ENCODE measurements around the gene GALNT10. TPM values are rescaled to one million over a fixed set of nuclear protein-coding genes. Genes with fewer than 3 reads are reported as not detected.

GALNT10 gene
- total RNA-seq, result 10 to 100 TPM; 11.5 to 19.5 TPM

DNA sequence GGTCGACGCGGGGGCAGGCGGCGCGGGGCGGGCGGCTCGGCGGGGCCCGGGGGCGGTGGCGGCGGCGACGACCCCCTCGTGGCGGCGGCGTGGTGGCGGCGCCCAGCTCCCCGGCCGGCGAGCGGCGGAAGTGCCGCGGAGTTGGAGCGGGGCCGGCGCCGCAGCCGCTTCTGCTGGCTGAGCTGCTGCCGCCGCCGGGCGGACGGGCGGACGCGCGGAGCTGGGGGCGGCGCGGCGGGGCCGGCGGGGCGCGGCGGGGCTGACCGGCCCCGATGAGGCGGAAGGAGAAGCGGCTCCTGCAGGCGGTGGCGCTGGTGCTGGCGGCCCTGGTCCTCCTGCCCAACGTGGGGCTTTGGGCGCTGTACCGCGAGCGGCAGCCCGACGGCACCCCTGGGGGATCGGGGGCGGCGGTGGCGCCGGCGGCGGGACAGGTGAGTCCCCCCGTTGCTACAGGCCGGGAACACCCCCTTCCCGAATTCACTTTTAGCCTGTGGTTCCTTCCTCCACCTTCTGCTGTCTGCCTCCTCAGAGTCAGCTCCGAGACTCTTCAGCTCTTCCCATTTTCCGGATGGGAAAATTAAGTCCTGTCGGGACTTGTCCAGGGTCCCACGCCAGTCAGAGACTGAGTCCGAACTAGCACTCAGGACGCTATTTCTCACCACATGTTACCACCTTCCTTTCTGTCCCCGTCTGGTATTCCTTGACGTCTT is at the start of gene GALNT10:
Gene GALNT10 (plus strand): TSS at position 139 of the 710 bp plus-strand sequence. CDS start 134 bp downstream, at position 273.
- Histone ChIP-seq H3K36me3 (replicated peaks in 1 of 2; ENCODE audit: insufficient read depth in 1 of 2, low read depth in 2 of 2) (no peaks in the 10 kb centered on the region), H3K27me3 (no peaks in the 10 kb centered on the region), H3K4me3 (peak within 1 kb of the TSS; percentile 79 to 84), H3K27ac (peak within 1 kb of the TSS; percentile 67 to 78 (median 76)), H3K4me1 (peaks cover 29% of the 10 kb centered on the region), H3K9me3 (no peaks in the 10 kb centered on the region)
- peak; percentile 69 to 77 (median 72) for DNase-seq
- intact Hi-C loops (cut with DNase I), result no loop called here
- 1 to 4% methylated on average over 15 to 74 of the region's 84 CpGs for WGBS, 2 donors
- no peak for TF ChIP-seq POLR2A (IDR thresholded peaks at IDR 0.05)
- TF ChIP-seq, protein P1, sequence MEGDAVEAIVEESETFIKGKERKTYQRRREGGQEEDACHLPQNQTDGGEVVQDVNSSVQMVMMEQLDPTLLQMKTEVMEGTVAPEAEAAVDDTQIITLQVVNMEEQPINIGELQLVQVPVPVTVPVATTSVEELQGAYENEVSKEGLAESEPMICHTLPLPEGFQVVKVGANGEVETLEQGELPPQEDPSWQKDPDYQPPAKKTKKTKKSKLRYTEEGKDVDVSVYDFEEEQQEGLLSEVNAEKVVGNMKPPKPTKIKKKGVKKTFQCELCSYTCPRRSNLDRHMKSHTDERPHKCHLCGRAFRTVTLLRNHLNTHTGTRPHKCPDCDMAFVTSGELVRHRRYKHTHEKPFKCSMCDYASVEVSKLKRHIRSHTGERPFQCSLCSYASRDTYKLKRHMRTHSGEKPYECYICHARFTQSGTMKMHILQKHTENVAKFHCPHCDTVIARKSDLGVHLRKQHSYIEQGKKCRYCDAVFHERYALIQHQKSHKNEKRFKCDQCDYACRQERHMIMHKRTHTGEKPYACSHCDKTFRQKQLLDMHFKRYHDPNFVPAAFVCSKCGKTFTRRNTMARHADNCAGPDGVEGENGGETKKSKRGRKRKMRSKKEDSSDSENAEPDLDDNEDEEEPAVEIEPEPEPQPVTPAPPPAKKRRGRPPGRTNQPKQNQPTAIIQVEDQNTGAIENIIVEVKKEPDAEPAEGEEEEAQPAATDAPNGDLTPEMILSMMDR (IDR thresholded peaks at IDR 0.05), result peak in 3 of 7 experiments; percentile 6 to 40 (median 21)
- peak; percentile 89 for ATAC-seq

DNA sequence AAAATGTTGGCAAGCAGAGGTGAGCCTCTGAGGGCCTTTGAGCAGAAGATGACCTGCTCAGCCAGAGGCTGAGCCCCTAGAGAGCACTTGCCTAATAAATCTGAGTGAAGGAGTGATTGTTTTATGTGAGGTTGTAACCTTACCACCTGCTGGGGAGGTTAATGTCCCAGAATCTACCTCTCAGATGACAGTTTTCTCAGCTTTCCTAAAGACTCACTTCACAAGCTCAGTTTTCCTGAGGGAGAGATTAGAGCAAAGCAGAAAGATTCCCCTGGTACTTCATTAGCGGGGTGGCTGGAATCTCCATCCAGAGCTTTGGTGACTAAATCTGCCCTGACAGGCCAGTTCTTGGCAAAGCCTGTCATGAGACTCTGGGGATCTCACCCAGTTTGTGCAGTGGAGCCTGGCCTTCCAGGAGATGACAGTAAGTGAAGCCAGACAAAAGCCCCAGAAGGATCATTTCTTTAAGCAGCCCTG is 48.8 kb upstream of the GALNT10 start:
- DNase-seq (no peak), ATAC-seq (no peak)
- TF ChIP-seq, protein P1 (IDR thresholded peaks at IDR 0.05), result no peak
- TF ChIP-seq POLR2A (IDR thresholded peaks at IDR 0.05), result no peak

GRCh38 chr5:154143211-154143641 is 47.3 kb upstream of the GALNT10 start:
- Histone ChIP-seq H3K36me3 (replicated peaks in 1 of 2; ENCODE audit: insufficient read depth in 1 of 2, low read depth in 2 of 2) (no peaks in the 10 kb centered on the region), H3K27ac (no peak overlapping the region), H3K4me1 (no peaks in the 10 kb centered on the region), H3K4me3 (no peak overlapping the region), H3K9me3 (no peaks in the 10 kb centered on the region), H3K27me3 (no peaks in the 10 kb centered on the region)
- 77 to 84% methylated on average over 6 of the region's 6 CpGs for WGBS, 2 donors
- DNase-seq (no peak), ATAC-seq (no peak)
- TF ChIP-seq, protein P1 (IDR thresholded peaks at IDR 0.05), result no peak
- no peak for TF ChIP-seq POLR2A (IDR thresholded peaks at IDR 0.05)
- intact Hi-C loops (cut with DNase I), result no loop called here

More for the DNA sequence above, 48.8 kb upstream of the GALNT10 start:
- H3K4me1 ChIP-seq, result no peaks in the 10 kb centered on the region
- H3K27me3 ChIP-seq, result no peaks in the 10 kb centered on the region
- no peak overlapping the region for H3K4me3 ChIP-seq
- H3K36me3 ChIP-seq (replicated peaks in 1 of 2; ENCODE audit: insufficient read depth in 1 of 2, low read depth in 2 of 2), result no peaks in the 10 kb centered on the region
- H3K27ac ChIP-seq, result no peak overlapping the region
- no peaks in the 10 kb centered on the region for H3K9me3 ChIP-seq
- intact Hi-C loops (cut with DNase I), result no loop called here
- 70 to 95% methylated on average over 1 of the region's 1 CpG for WGBS, 2 donors

DNA sequence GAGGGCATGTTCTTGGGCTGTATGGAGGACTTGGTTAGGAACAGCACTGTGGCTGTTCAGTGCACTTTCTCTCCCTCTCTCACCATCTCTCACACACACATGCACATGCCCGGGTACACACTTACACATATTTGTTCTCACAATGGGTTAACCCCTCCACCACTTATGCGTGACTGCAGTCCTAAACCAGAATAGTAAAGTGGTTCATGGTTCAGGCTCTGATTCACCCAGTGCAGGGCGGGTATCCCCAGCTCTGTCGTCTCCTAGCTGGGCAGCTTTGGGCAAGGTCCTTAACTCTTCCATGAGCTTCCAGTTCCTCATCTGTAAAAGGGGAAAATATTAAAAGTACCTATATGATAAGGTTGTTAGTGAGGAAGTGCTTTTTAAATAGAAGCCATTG is 45.3 kb upstream of the GALNT10 start:
- Histone ChIP-seq H3K27me3 (no peaks in the 10 kb centered on the region), H3K4me3 (no peak overlapping the region), H3K9me3 (no peaks in the 10 kb centered on the region), H3K4me1 (peaks cover 5% of the 10 kb centered on the region), H3K36me3 (replicated peaks in 1 of 2; ENCODE audit: insufficient read depth in 1 of 2, low read depth in 2 of 2) (no peaks in the 10 kb centered on the region), H3K27ac (no peak overlapping the region)
- DNase-seq, result no peak
- no peak for ATAC-seq
- no peak for TF ChIP-seq POLR2A (IDR thresholded peaks at IDR 0.05)
- TF ChIP-seq, protein P1 (IDR thresholded peaks at IDR 0.05), result no peak
- WGBS, 2 donors, result 84% methylated on average over 4 of the region's 4 CpGs
- intact Hi-C loops (cut with DNase I), result no loop called here

- H3K9me3 ChIP-seq, result no peaks in the 10 kb centered on the region
- H3K4me1 ChIP-seq, result peaks cover 12% of the 10 kb centered on the region
- intact Hi-C loops (cut with DNase I), result no loop called here
- no peaks in the 10 kb centered on the region for H3K36me3 ChIP-seq (replicated peaks in 1 of 2; ENCODE audit: insufficient read depth in 1 of 2, low read depth in 2 of 2)
- no peaks in the 10 kb centered on the region for H3K27me3 ChIP-seq
- DNase-seq, result no peak
- no peak overlapping the region for H3K4me3 ChIP-seq
- no peak for TF ChIP-seq POLR2A (IDR thresholded peaks at IDR 0.05)
- TF ChIP-seq, protein P1 (IDR thresholded peaks at IDR 0.05), result no peak
- H3K27ac ChIP-seq, result no peak overlapping the region
- ATAC-seq, result no peak
These were observed 44.1 kb upstream of the GALNT10 start for GRCh38 chr5:154146409-154146808.

Data from body of pancreas (tissue), 4 donors.